Activated CD4-positive, alpha-beta T cell treated with anti-CD3 and anti-CD28 coated beads for 36 hours (primary cell): Measurements from ENCODE around the gene ZNF470. TPM values are rescaled to one million over a fixed set of nuclear protein-coding genes. Genes with fewer than 3 reads are reported as not detected.

Experiments used
- ATAC-seq: fragments of 200-7000 bp; cut with Tn5 transposase; one replicate; pipeline ENCODE4 v1.10.0; 2021; ENCODE audit warnings: mild to moderate bottlenecking, moderate library complexity
- CTCF ChIA-PET: fragments of 350-600 bp; sonication (Branson Sonifier 250); formaldehyde crosslinking; loops from one replicate; lab custom pipeline; 2021; ENCODE audit warnings: antibody characterized with exemption; lab: Charles Lee
- POLR2A ChIA-PET: fragments of 350-600 bp; sonication (Branson Sonifier 250); formaldehyde crosslinking; loops from one replicate; lab custom pipeline; 2021; ENCODE audit warnings: antibody characterized with exemption, inconsistent platforms; lab: Charles Lee
- DNase-seq: peaks from one replicate; pipeline ENCODE4 v3.0.0-alpha.2; 2020
- H3K27ac Mint-ChIP-seq: one replicate; pipeline ENCODE4 v1.8.0; 2021; ENCODE audit warnings: mixed read lengths
- H3K27me3 Mint-ChIP-seq: one replicate; pipeline ENCODE4 v1.8.0; 2021; ENCODE audit warnings: mixed read lengths
- H3K36me3 Mint-ChIP-seq: one replicate; pipeline ENCODE4 v1.8.0; 2021; ENCODE audit warnings: low read depth, mixed read lengths
- H3K4me1 Mint-ChIP-seq: one replicate; pipeline ENCODE4 v1.8.0; 2021; ENCODE audit warnings: mixed read lengths
- H3K4me3 Mint-ChIP-seq: one replicate; pipeline ENCODE4 v1.8.0; 2021; ENCODE audit warnings: mild to moderate bottlenecking, moderate library complexity, mixed read lengths
- H3K9me3 Mint-ChIP-seq: one replicate; pipeline ENCODE4 v1.8.0; 2021; ENCODE audit warnings: low read depth, mixed read lengths
- intact Hi-C, 2 experiments: fragments of 100-400 bp; cut with DNase I in 1 of 2; cut with micrococcal nuclease in 1 of 2; formaldehyde crosslinking; loops; one replicate each; pipeline versions ENCODE4 v1.14.2 to v1.15.1; 2022 to 2024; cut with DNase I, micrococcal nuclease
- total RNA-seq, 2 experiments: library from RNA; stranded (reverse); gene quantifications; one replicate each; pipeline ENCODE4 v1.2.3, GENCODE V29; 2021

Gene ZNF470
- total RNA-seq, 2 experiments from 2014 or later = 5.0 to 5.6 TPM

DNA sequence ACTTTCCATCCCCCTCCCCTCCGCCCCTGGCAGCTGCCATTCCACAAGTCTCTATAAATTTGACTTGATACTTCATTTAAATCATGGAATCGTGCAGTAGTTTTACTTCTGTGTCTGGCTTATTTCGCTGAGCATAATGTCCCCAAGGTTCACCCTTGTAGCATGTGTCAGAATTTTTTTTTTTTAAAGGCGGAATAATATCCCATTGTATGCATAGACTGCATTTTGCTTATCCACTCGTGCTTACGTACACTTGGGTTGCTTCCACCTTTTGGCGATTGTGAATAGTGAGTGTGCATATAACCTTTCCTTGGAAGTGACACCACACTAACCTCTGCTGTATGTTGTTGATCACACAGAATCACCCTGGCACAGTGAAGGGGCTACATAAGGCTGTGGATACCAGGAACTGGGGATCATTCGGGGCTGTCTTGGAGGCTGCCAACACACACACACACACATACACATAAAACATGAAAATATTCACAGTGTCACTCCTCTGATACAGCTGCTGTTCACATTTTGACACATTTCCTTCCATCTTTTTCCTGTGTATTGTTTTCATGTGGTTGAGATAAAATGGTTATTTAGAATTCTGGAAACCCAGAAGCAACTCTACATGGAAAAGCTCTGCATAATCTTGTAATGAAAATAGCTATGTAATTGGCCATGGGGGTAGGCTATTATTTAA lies 41.2 kb downstream of the ZNF470 start:
- H3K36me3 Mint-ChIP-seq = peaks cover 89% of the 10 kb centered on the region

GRCh38 chr19:56611288-56611687 lies 44.0 kb downstream of the ZNF470 start:
- Mint-ChIP-seq H3K36me3 (peaks cover 93% of the 10 kb centered on the region), H3K9me3 (peaks cover 71% of the 10 kb centered on the region), H3K4me1 (no peaks in the 10 kb centered on the region), H3K27ac (no peak overlapping the region), H3K27me3 (no peaks in the 10 kb centered on the region), H3K4me3 (no peak overlapping the region)
- ChIA-PET CTCF (no interaction called here), POLR2A (no interaction called here)
- intact Hi-C loops = no loop called here
- no peak for ATAC-seq
- DNase-seq = no peak

More for the DNA sequence above, 41.2 kb downstream of the ZNF470 start:
- ATAC-seq (no peak), DNase-seq (no peak)
- Mint-ChIP-seq H3K9me3 (peaks cover 59% of the 10 kb centered on the region), H3K27ac (no peak overlapping the region), H3K4me1 (no peaks in the 10 kb centered on the region), H3K27me3 (no peaks in the 10 kb centered on the region), H3K4me3 (no peak overlapping the region)
- ChIA-PET POLR2A (no interaction called here), CTCF (interaction anchor here (0.5 kb wide), 1 partner anchor 230 kb away, joined by 3 read pairs; no protein-coding TSS in a partner anchor)
- intact Hi-C loops = no loop called here

GRCh38 chr19:56612737-56613136 lies 45.5 kb downstream of the ZNF470 start:
- Mint-ChIP-seq H3K9me3 (peaks cover 78% of the 10 kb centered on the region), H3K27ac (no peak overlapping the region), H3K4me3 (no peak overlapping the region), H3K27me3 (no peaks in the 10 kb centered on the region), H3K36me3 (peaks cover 95% of the 10 kb centered on the region), H3K4me1 (no peaks in the 10 kb centered on the region)
- ChIA-PET POLR2A (no interaction called here), CTCF (no interaction called here)
- ATAC-seq = no peak
- intact Hi-C loops = no loop called here
- DNase-seq = no peak

DNA sequence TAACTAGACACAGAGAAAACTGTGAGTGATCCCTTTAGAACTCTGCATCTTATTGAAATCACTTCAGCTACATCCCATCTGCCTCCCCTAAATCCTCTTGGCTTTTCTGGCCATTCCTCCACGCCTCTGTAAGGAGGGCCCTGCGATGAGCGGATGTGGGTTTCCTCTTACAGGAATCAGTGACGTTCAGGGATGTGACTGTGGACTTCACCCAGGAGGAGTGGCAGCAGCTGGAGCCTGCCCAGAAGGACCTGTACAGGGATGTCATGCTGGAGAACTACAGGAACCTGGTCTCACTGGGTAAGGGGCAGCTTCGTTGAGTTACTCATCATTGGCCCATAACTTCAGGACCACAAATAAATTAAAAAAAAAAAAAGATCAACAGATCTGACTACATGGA lies 46.4 kb downstream of the ZNF470 start:
- DNase-seq = no peak
- POLR2A ChIA-PET = no interaction called here

DNA sequence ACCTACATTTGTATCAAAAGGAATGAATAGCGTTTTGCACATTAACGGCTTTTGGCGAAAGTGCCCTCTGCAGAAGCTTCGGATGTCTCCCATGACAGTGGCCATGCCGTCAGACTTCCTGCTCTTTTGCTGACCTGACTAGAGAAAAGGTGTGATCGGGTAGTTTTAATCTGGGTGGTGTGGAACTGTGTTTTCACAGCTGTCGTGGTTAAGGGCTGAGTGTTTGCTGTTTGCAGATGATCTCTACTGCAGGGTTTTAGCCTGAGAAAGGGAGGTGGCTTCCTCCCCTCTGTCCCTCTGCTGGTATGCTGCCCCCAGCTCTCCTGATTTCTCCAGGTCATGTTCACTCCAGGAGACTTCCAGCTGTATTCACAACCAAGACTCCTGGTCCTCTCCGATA lies 50.3 kb downstream of the ZNF470 start:
- peaks cover 73% of the 10 kb centered on the region for H3K9me3 Mint-ChIP-seq
- POLR2A ChIA-PET = no interaction called here
- peaks cover 93% of the 10 kb centered on the region for H3K36me3 Mint-ChIP-seq

More for the DNA sequence above, 46.4 kb downstream of the ZNF470 start:
- no peak for ATAC-seq
- intact Hi-C loops = no loop called here
- H3K36me3 Mint-ChIP-seq = peaks cover 93% of the 10 kb centered on the region
- no peaks in the 10 kb centered on the region for H3K4me1 Mint-ChIP-seq
- H3K4me3 Mint-ChIP-seq = no peak overlapping the region
- H3K27me3 Mint-ChIP-seq = no peaks in the 10 kb centered on the region
- no peak overlapping the region for H3K27ac Mint-ChIP-seq
- CTCF ChIA-PET = no interaction called here
- peaks cover 78% of the 10 kb centered on the region for H3K9me3 Mint-ChIP-seq

DNA sequence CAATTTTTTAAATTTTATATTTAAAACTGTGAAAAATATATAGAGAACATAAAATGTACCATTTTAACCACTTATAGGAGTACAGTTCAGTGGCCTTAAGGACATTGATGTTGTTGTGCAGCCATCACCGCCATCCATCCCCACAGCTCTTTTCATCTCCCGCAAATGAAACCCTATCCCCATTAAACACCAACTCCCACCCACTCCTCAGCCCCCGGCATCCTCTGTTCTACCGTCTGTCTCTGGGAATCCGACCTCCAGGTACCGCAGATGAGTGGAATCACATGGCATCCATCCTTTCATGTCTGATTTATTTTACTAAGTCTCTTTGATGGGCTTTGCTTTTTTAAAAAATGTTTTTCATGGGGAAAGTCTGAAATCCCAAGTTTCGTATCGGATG lies 51.9 kb downstream of the ZNF470 start:
- H3K9me3 Mint-ChIP-seq = peaks cover 67% of the 10 kb centered on the region
- no peak for ATAC-seq

More for the DNA sequence above, 50.3 kb downstream of the ZNF470 start:
- Mint-ChIP-seq H3K27ac (no peak overlapping the region), H3K4me3 (no peak overlapping the region), H3K4me1 (no peaks in the 10 kb centered on the region), H3K27me3 (no peaks in the 10 kb centered on the region)
- DNase-seq = no peak
- intact Hi-C loops = no loop called here
- no peak for ATAC-seq
- CTCF ChIA-PET = no interaction called here

GRCh38 chr19:56622374-56622773 lies 55.1 kb downstream of the ZNF470 start:
- peaks cover 46% of the 10 kb centered on the region for H3K9me3 Mint-ChIP-seq
- H3K27me3 Mint-ChIP-seq = no peaks in the 10 kb centered on the region
- intact Hi-C loops = no loop called here
- no peak for DNase-seq
- H3K4me3 Mint-ChIP-seq = no peak overlapping the region
- H3K27ac Mint-ChIP-seq = no peak overlapping the region
- POLR2A ChIA-PET = no interaction called here
- H3K36me3 Mint-ChIP-seq = peaks cover 82% of the 10 kb centered on the region
- no peak for ATAC-seq
- CTCF ChIA-PET = interaction anchor here (0.6 kb wide), 1 partner anchor 1617 kb away, joined by 3 read pairs; no protein-coding TSS in a partner anchor
- no peaks in the 10 kb centered on the region for H3K4me1 Mint-ChIP-seq

More for the DNA sequence above, 51.9 kb downstream of the ZNF470 start:
- no peak for DNase-seq
- H3K27ac Mint-ChIP-seq = no peak overlapping the region
- H3K27me3 Mint-ChIP-seq = no peaks in the 10 kb centered on the region
- no peaks in the 10 kb centered on the region for H3K4me1 Mint-ChIP-seq
- H3K4me3 Mint-ChIP-seq = no peak overlapping the region
- H3K36me3 Mint-ChIP-seq = peaks cover 93% of the 10 kb centered on the region
- intact Hi-C loops = no loop called here
- ChIA-PET POLR2A (no interaction called here), CTCF (no interaction called here)

DNA sequence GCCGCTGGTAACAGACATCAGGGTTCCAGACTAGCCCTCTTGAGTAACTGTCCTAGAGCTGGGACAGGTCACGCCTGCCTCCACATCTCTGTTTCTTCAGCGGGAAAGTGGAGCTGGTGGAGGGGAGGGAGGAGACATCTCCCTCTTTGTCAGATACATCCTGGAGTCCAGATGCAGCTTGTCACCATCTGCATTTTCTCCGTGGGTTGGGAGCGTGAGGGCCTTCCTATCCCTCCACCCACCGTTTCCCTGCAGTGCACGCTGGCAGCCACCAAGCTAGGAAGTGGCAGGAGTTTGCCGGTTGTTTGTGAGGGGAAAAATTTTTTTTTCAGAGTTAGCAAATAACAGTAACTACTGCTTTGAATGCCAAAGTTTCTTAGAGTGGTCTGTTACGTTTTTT lies 55.7 kb downstream of the ZNF470 start:
- DNase-seq (no peak), ATAC-seq (no peak)
- Mint-ChIP-seq H3K36me3 (peaks cover 78% of the 10 kb centered on the region), H3K4me1 (no peaks in the 10 kb centered on the region), H3K27ac (no peak overlapping the region), H3K27me3 (no peaks in the 10 kb centered on the region), H3K4me3 (no peak overlapping the region), H3K9me3 (peaks cover 46% of the 10 kb centered on the region)
- CTCF ChIA-PET = interaction anchor here (0.8 kb wide), 1 partner anchor 1470 kb away, joined by 4 read pairs; no protein-coding TSS in a partner anchor
- POLR2A ChIA-PET = no interaction called here
- intact Hi-C loops = no loop called here

DNA sequence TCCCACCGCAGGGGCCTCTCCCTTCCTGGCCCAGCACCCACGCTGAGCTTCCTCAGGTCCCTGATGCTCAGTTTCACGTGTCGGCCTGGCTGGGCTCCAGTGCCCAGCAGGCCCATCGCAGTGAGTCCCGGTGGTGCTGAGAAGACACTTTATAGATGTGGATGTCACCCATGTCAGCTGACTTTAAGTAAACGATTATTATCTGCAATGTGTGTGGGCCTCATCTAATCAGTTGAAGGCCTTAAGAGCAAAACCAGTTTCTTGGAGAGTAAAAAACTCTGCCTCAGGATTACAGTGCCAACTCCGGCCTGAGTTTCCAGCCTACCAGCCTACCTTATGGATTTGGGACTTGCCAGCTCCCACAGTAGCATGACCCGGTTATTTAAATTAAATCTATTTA lies 58.4 kb downstream of the ZNF470 start:
- Mint-ChIP-seq H3K36me3 (peaks cover 59% of the 10 kb centered on the region), H3K9me3 (peaks cover 47% of the 10 kb centered on the region), H3K27ac (no peak overlapping the region), H3K4me3 (no peak overlapping the region), H3K4me1 (no peaks in the 10 kb centered on the region), H3K27me3 (no peaks in the 10 kb centered on the region)
- CTCF ChIA-PET = interaction anchor here (0.5 kb wide), 1 partner anchor 1377 kb away, joined by 3 read pairs; no protein-coding TSS in a partner anchor
- POLR2A ChIA-PET = no interaction called here
- intact Hi-C loops = no loop called here
- no peak for ATAC-seq
- DNase-seq = no peak

GRCh38 chr19:56633021-56633420 lies 65.8 kb downstream of the ZNF470 start:
- ATAC-seq (no peak), DNase-seq (no peak)
- peaks cover 15% of the 10 kb centered on the region for H3K36me3 Mint-ChIP-seq
- H3K9me3 Mint-ChIP-seq = peaks cover 53% of the 10 kb centered on the region
- intact Hi-C loops = no loop called here
- POLR2A ChIA-PET = no interaction called here
- no peaks in the 10 kb centered on the region for H3K4me1 Mint-ChIP-seq
- no peak overlapping the region for H3K4me3 Mint-ChIP-seq
- CTCF ChIA-PET = no interaction called here
- H3K27ac Mint-ChIP-seq = no peak overlapping the region
- no peaks in the 10 kb centered on the region for H3K27me3 Mint-ChIP-seq

DNA sequence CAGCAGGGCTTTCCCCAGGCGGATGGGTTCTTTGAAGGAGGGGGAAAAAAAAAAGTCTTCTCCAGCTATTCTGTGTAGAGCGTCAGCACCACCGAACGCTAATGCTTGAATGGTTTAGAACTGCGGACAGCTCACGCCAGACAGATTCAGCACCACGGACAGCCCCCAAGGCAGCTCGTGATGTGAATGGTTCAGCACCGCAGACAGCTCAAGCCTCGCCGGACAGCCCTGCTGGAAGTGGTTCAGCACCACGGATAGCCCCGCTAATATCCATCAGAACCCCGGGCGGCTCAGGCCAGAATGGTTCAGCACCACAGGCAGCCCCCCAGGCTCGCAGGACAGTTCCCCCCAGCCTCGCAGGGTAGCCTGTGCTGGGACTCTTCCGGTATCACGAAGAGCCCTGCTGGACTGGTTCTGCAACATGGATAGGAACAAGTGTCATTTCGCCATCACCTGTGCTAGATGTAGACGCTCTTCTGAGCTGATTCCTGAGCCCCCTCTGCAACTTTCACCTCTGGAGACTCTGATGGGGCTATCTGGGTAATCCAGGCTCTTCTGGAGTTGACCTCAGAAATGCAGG lies 70.8 kb downstream of the ZNF470 start:
- peaks cover 2% of the 10 kb centered on the region for H3K27me3 Mint-ChIP-seq
- peaks cover 42% of the 10 kb centered on the region for H3K9me3 Mint-ChIP-seq
- no peak overlapping the region for H3K4me3 Mint-ChIP-seq
- DNase-seq (peak; percentile 81), ATAC-seq (peak; percentile 63)
- H3K36me3 Mint-ChIP-seq = peaks cover 16% of the 10 kb centered on the region
- intact Hi-C loops = no loop called here
- CTCF ChIA-PET = no interaction called here
- POLR2A ChIA-PET = no interaction called here
- H3K4me1 Mint-ChIP-seq = no peaks in the 10 kb centered on the region
- H3K27ac Mint-ChIP-seq = no peak overlapping the region
